ENCODE results near the gene LSM12.

LSM12 gene

DNA sequence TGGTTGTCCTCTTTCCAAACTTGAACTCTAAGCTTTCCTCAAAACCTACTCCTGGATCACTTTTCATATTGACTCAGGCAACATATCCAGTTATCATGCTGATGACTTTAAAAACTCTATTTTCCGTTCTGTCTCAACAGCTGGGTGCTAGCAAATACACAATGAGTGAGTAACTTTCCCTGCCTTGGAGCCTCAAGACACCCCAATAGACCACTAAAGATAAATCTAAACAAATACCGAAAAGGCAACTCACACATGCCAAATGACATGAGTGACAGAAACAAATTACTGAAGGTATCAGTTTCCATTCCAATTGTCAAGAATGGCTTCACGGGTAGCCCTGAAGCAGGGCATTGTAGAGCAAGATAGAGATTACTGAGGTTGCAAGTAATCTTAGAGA lies 36.0 kb downstream of the LSM12 start:
- no peaks in the 10 kb centered on the region for H3K4me1 ChIP-seq
- no peak overlapping the region for H3K4me3 ChIP-seq
- no peaks in the 10 kb centered on the region for H3K27me3 ChIP-seq
- TF ChIP-seq, protein P1, sequence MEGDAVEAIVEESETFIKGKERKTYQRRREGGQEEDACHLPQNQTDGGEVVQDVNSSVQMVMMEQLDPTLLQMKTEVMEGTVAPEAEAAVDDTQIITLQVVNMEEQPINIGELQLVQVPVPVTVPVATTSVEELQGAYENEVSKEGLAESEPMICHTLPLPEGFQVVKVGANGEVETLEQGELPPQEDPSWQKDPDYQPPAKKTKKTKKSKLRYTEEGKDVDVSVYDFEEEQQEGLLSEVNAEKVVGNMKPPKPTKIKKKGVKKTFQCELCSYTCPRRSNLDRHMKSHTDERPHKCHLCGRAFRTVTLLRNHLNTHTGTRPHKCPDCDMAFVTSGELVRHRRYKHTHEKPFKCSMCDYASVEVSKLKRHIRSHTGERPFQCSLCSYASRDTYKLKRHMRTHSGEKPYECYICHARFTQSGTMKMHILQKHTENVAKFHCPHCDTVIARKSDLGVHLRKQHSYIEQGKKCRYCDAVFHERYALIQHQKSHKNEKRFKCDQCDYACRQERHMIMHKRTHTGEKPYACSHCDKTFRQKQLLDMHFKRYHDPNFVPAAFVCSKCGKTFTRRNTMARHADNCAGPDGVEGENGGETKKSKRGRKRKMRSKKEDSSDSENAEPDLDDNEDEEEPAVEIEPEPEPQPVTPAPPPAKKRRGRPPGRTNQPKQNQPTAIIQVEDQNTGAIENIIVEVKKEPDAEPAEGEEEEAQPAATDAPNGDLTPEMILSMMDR (IDR thresholded peaks at IDR 0.05): no peak
- H3K27ac ChIP-seq: no peak overlapping the region
- H3K9me3 ChIP-seq: no peaks in the 10 kb centered on the region
- no peak for DNase-seq
- intact Hi-C loops (cut with DNase I; ENCODE audit: low total_unique reads): no loop called here
- peaks cover 7 to 36% (median 15%) of the 10 kb centered on the region in 3 donors for H3K36me3 ChIP-seq

- H3K36me3 ChIP-seq: peaks cover 7 to 36% (median 15%) of the 10 kb centered on the region in 3 donors
- H3K27ac ChIP-seq: no peak overlapping the region
- no peak for DNase-seq
- TF ChIP-seq, protein P1 (IDR thresholded peaks at IDR 0.05): no peak
- H3K9me3 ChIP-seq: no peaks in the 10 kb centered on the region
- no peak overlapping the region for H3K4me3 ChIP-seq
- no peaks in the 10 kb centered on the region for H3K4me1 ChIP-seq
- H3K27me3 ChIP-seq: no peaks in the 10 kb centered on the region
- intact Hi-C loops (cut with DNase I; ENCODE audit: low total_unique reads): no loop called here
Observed at GRCh38 chr17:44029736-44030135, 36.7 kb downstream of the LSM12 start.

- intact Hi-C loops (cut with DNase I; ENCODE audit: low total_unique reads): no loop called here
- no peaks in the 10 kb centered on the region for H3K27me3 ChIP-seq
- TF ChIP-seq, protein P1 (IDR thresholded peaks at IDR 0.05): no peak
- no peak overlapping the region for H3K4me3 ChIP-seq
- H3K4me1 ChIP-seq: no peaks in the 10 kb centered on the region
- no peak for DNase-seq
- peaks cover 0 to 30% (median 7%) of the 10 kb centered on the region in 3 donors for H3K36me3 ChIP-seq
- no peaks in the 10 kb centered on the region for H3K9me3 ChIP-seq
- no peak overlapping the region for H3K27ac ChIP-seq
Observed at GRCh38 chr17:44024853-44025252, 41.6 kb downstream of the LSM12 start.

DNA sequence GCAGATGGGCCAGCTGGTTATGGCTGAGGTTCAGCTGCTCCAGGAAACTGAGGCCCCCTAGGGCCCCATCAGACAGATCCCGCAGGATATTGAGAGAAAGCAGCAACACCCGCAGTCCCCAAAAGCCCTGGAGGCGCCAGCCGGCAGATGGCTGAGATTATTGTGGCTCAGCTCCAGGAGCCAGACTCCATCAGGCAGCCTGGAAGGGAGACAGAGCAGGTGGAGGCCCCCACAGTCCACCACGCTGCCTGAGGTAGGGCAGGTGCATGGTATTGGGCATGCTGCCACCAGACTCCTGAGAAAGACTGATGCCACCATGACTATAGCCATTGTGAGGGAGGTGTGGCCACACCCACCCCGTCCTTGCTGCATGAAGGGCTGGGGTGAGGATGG lies 42.2 kb downstream of the LSM12 start:
- intact Hi-C loops (cut with DNase I; ENCODE audit: low total_unique reads): no loop called here
- TF ChIP-seq, protein P1 (IDR thresholded peaks at IDR 0.05): no peak
- Histone ChIP-seq H3K9me3 (no peaks in the 10 kb centered on the region), H3K27me3 (no peaks in the 10 kb centered on the region), H3K4me3 (no peak overlapping the region), H3K27ac (no peak overlapping the region), H3K4me1 (no peaks in the 10 kb centered on the region), H3K36me3 (peaks cover 0 to 27% (median 6%) of the 10 kb centered on the region in 3 donors)
- no peak for DNase-seq

GRCh38 chr17:44023545-44024270 lies 42.8 kb downstream of the LSM12 start:
- Histone ChIP-seq H3K27me3 (no peaks in the 10 kb centered on the region), H3K4me3 (no peak overlapping the region), H3K36me3 (peaks cover 0 to 21% (median under 1%) of the 10 kb centered on the region in 3 donors), H3K27ac (no peak overlapping the region), H3K4me1 (no peaks in the 10 kb centered on the region), H3K9me3 (no peaks in the 10 kb centered on the region)
- no peak for DNase-seq
- intact Hi-C loops (cut with DNase I; ENCODE audit: low total_unique reads): no loop called here
- TF ChIP-seq, protein P1 (IDR thresholded peaks at IDR 0.05): no peak

Measured in tibial artery (tissue), 4 donors.